CD14-positive monocyte (primary cell): ENCODE data around the gene RGS11. TPM values are rescaled to one million over a fixed set of nuclear protein-coding genes. Genes with fewer than 3 reads are reported as not detected.

Source experiments
- DNase-seq, 3 donors: peaks; one replicate each; pipeline ENCODE4 v3.0.0-alpha.2; 2011 to 2022
- H2AFZ ChIP-seq: 2 replicates; pipeline ENCODE4 v1.6.0; 2012; ENCODE audit warnings: mild to moderate bottlenecking, low read depth, low read length, inconsistent platforms; ENCODE audit not compliant: insufficient read depth, poor library complexity, severe bottlenecking
- H3K27ac ChIP-seq, 2 donors: 1 replicate in 1 of 2; 2 replicates in 1 of 2; pipeline ENCODE4 v1.5.1; 2012 to 2013; ENCODE audit warnings: low read length in 2 of 2, control low read depth in 1 of 2, inconsistent platforms in 1 of 2, low read depth in 1 of 2, mild to moderate bottlenecking in 1 of 2
- H3K27me3 ChIP-seq, 2 donors: one replicate each; pipeline versions ENCODE4 v1.6.0 to v1.6.1; 2011 to 2013; ENCODE audit warnings: low read length in 2 of 2; ENCODE audit not compliant: control insufficient read depth in 2 of 2, insufficient read depth in 2 of 2
- H3K36me3 ChIP-seq, 2 donors: replicated peaks in 1 of 2; 1 replicate in 1 of 2; 2 replicates in 1 of 2; pipeline versions ENCODE4 v1.5.1 to v1.6.1; 2012 to 2013; ENCODE audit warnings: low read length in 2 of 2, control low read depth in 1 of 2, inconsistent platforms in 1 of 2, mild to moderate bottlenecking in 1 of 2; ENCODE audit not compliant: insufficient read depth in 2 of 2, control insufficient read depth in 1 of 2
- H3K4me1 ChIP-seq, 2 donors: 1 replicate in 1 of 2; 2 replicates in 1 of 2; pipeline versions ENCODE4 v1.5.1 to v1.6.1; 2012 to 2013; ENCODE audit warnings: low read length in 2 of 2, control low read depth in 1 of 2, inconsistent platforms in 1 of 2, mild to moderate bottlenecking in 1 of 2, moderate library complexity in 1 of 2; ENCODE audit not compliant: insufficient read depth in 2 of 2, control insufficient read depth in 1 of 2
- H3K4me2 ChIP-seq: replicated peaks from 2 replicates; pipeline ENCODE3; 2012; ENCODE audit warnings: low read length, moderate library complexity, mild to moderate bottlenecking; ENCODE audit not compliant: poor library complexity, severe bottlenecking; ENCODE audit errors: extremely low read depth
- H3K4me3 ChIP-seq, 3 experiments: fragments of 200-600 bp in 1 of 3; sonication (generic) in 1 of 3; replicated peaks in 1 of 3; 1 replicate in 2 of 3; 2 replicates in 1 of 3; pipeline ENCODE4 v1.5.1; 2011 to 2013; ENCODE audit warnings: low read length in 3 of 3, mild to moderate bottlenecking in 3 of 3, control low read depth in 2 of 3, low read depth in 2 of 3, inconsistent platforms in 1 of 3, moderate library complexity in 1 of 3
- H3K79me2 ChIP-seq: 2 replicates; pipeline ENCODE4 v1.6.0; 2012; ENCODE audit warnings: mild to moderate bottlenecking, control low read depth, inconsistent platforms, low read length, moderate library complexity; ENCODE audit not compliant: insufficient read depth
- H3K9ac ChIP-seq: 2 replicates; pipeline ENCODE4 v1.6.0; 2017; ENCODE audit warnings: low read length, mild to moderate bottlenecking; ENCODE audit not compliant: insufficient read depth, poor library complexity, severe bottlenecking
- H3K9me3 ChIP-seq, 2 donors: replicated peaks in 1 of 2; 1 replicate in 1 of 2; 2 replicates in 1 of 2; pipeline versions ENCODE4 v1.5.1 to v1.6.1; 2012 to 2013; ENCODE audit warnings: low read length in 2 of 2, control low read depth in 1 of 2; ENCODE audit not compliant: control insufficient read depth in 1 of 2, insufficient read depth in 1 of 2
- H4K20me1 ChIP-seq: 2 replicates; pipeline ENCODE4 v1.6.0; 2012; ENCODE audit warnings: mild to moderate bottlenecking, low read length, control low read depth, moderate library complexity; ENCODE audit not compliant: insufficient read depth
- H3K27ac Mint-ChIP-seq, 7 donors: one replicate each; pipeline ENCODE4 v1.8.0; 2020; ENCODE audit warnings: mild to moderate bottlenecking in 7 of 7, mixed read lengths in 7 of 7, moderate library complexity in 6 of 7, inconsistent platforms in 2 of 7
- H3K27me3 Mint-ChIP-seq, 3 donors: one replicate each; pipeline ENCODE4 v1.8.0; 2021 to 2022; ENCODE audit warnings: low read depth in 3 of 3, mild to moderate bottlenecking in 3 of 3, mixed read lengths in 3 of 3, moderate library complexity in 3 of 3, inconsistent platforms in 1 of 3
- H3K36me3 Mint-ChIP-seq, 2 donors: one replicate each; pipeline ENCODE4 v1.8.0; 2020; ENCODE audit warnings: mixed read lengths in 2 of 2, inconsistent platforms in 1 of 2, mild to moderate bottlenecking in 1 of 2
- H3K4me1 Mint-ChIP-seq: one replicate; pipeline ENCODE4 v1.8.0; 2020; ENCODE audit warnings: mild to moderate bottlenecking, mixed read lengths
- H3K4me3 Mint-ChIP-seq, 2 donors: one replicate each; pipeline ENCODE4 v1.8.0; 2020; ENCODE audit warnings: mild to moderate bottlenecking in 2 of 2, mixed read lengths in 2 of 2, moderate library complexity in 1 of 2
- H3K9me3 Mint-ChIP-seq, 7 donors: one replicate each; pipeline ENCODE4 v1.8.0; 2020 to 2022; ENCODE audit warnings: mixed read lengths in 7 of 7, mild to moderate bottlenecking in 6 of 7, moderate library complexity in 6 of 7, inconsistent platforms in 2 of 7
- CTCF ChIP-seq: fragments of 200-600 bp; IDR thresholded peaks from one replicate; pipeline ENCODE4 v1.8.0; 2022; ENCODE audit warnings: antibody characterized with exemption, mild to moderate bottlenecking
- WGBS: methylation state at CpG from one replicate; pipeline ENCODE4 v1.1.5; 2013; ENCODE audit warnings: missing lambda C conversion rate; ENCODE audit not compliant: insufficient coverage; 5-methylcytosine and 5-hydroxymethylcytosine counted together
- intact Hi-C, 2 donors: fragments of 100-400 bp; cut with micrococcal nuclease; formaldehyde crosslinking; loops; one replicate each; pipeline versions ENCODE4 v1.15.0 to v1.15.1; 2023
- polyA plus RNA-seq, 3 donors: library from polyadenylated mRNA; depleted of rRNA in 1 of 3; unstranded in 2 of 3; stranded (reverse) in 1 of 3; fragments of 300-500 nt in 2 of 3; fragments of >200 nt in 1 of 3; fragmentation: Illumina TruSeq in 2 of 3; gene quantifications; 1 replicate in 2 of 3; 2 replicates in 1 of 3; pipeline ENCODE4 v1.2.3, GENCODE V29; 2012 to 2021

RGS11 gene
- polyA plus RNA-seq, 3 donors = 0.07 TPM; not detected in 2

- H3K4me3 Mint-ChIP-seq = no peak overlapping the region
- intact Hi-C loops = loop anchor here in 1 of 2 donors (5.0 kb wide), 1 partner anchor 87 kb away; no protein-coding TSS in a partner anchor
- Histone ChIP-seq H4K20me1 (no peaks in the 10 kb centered on the region), H3K27ac (no peak overlapping the region), H3K27me3 (no peaks in the 10 kb centered on the region), H3K4me1 (no peaks in the 10 kb centered on the region), H3K4me3 (no peak overlapping the region), H3K9me3 (peaks cover 12 to 14% of the 10 kb centered on the region in 2 donors), H3K4me2 (no peak overlapping the region), H2AFZ (no peak overlapping the region), H3K79me2 (no peaks in the 10 kb centered on the region), H3K9ac (no peak overlapping the region), H3K36me3 (peaks cover 73 to 80% of the 10 kb centered on the region in 2 donors)
- H3K4me1 Mint-ChIP-seq = no peaks in the 10 kb centered on the region
- H3K9me3 Mint-ChIP-seq = peaks cover 0 to 22% (median 8%) of the 10 kb centered on the region in 7 donors
- peak overlapping the region in 1 of 7 donors; percentile 37 for H3K27ac Mint-ChIP-seq
- no peak for TF ChIP-seq CTCF
- H3K36me3 Mint-ChIP-seq = peaks cover 50 to 77% of the 10 kb centered on the region in 2 donors
- DNase-seq = no peak
- H3K27me3 Mint-ChIP-seq = no peaks in the 10 kb centered on the region
- 96% methylated on average over 22 of the region's 22 CpGs for WGBS
Measured at GRCh38 chr16:289395-289997, 13.8 kb upstream of the RGS11 start.

GRCh38 chr16:287981-288920 is 12.5 kb upstream of the RGS11 start:
- Histone ChIP-seq H3K4me2 (no peak overlapping the region), H3K36me3 (peaks cover 65 to 70% of the 10 kb centered on the region in 2 donors), H2AFZ (no peak overlapping the region), H3K27ac (no peak overlapping the region), H3K9ac (no peak overlapping the region), H3K79me2 (no peaks in the 10 kb centered on the region), H4K20me1 (no peaks in the 10 kb centered on the region), H3K27me3 (no peaks in the 10 kb centered on the region), H3K4me1 (no peaks in the 10 kb centered on the region), H3K4me3 (no peak overlapping the region), H3K9me3 (peaks cover 12 to 14% of the 10 kb centered on the region in 2 donors)
- intact Hi-C loops = loop anchor here in 1 of 2 donors (5.0 kb wide), 1 partner anchor 86 kb away; no protein-coding TSS in a partner anchor
- no peak for DNase-seq
- H3K9me3 Mint-ChIP-seq = peaks cover 0 to 22% (median 8%) of the 10 kb centered on the region in 7 donors
- H3K4me3 Mint-ChIP-seq = no peak overlapping the region
- no peak for TF ChIP-seq CTCF
- no peaks in the 10 kb centered on the region for H3K4me1 Mint-ChIP-seq
- H3K27ac Mint-ChIP-seq = peak overlapping the region in 1 of 7 donors; percentile 17
- H3K27me3 Mint-ChIP-seq = no peaks in the 10 kb centered on the region
- over 99% methylated on average over 23 of the region's 33 CpGs for WGBS
- peaks cover 43 to 65% of the 10 kb centered on the region in 2 donors for H3K36me3 Mint-ChIP-seq
